Measurements from ENCODE around the gene PRIM1.

Gene PRIM1

DNA sequence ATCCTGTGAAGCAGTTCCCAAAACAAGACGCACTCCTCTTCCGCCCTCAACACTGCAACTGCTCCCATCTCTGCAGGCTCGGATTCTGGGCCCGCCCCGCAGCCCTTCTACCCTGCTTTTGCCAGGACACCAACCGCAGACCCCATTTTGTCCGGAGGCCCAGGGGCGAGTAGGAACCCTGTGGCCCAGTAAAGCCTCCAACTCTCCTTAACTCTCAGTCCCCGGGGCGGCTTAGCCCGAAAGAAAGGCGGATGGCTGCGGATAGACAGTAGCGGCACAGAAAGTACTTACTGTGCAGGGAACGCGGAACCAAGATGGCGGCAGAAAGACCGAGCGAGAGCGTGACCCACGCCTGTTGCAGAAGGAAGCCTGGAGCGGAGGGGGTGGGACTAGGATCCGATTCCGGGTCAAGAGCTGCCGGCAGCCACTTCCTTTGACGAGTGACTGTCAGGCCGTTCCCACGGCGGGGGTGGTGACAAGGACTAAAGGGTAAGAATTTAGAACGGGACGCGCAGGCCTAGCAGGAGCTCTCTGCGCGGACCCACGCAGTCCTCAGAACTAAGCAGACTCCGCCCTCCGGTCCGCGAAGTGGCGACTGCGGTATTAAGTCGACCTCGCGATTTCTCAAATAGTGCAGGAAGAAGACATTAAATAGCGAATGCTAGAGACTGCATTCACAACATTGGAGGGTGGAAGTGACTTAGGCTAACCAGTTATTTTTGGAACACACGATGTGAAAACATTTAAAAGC, 27.0 kb downstream of the PRIM1 start, which contains the start of gene NACA:
Gene NACA (minus strand): TSS at position 328 of the 751 bp plus-strand sequence. CDS start 778 bp downstream, outside the sequence.
- peak within 1 kb of the TSS; percentile 100 for H3K4me3 ChIP-seq (ENCODE audit: low read depth, low read length)
- TF ChIP-seq, protein P1, sequence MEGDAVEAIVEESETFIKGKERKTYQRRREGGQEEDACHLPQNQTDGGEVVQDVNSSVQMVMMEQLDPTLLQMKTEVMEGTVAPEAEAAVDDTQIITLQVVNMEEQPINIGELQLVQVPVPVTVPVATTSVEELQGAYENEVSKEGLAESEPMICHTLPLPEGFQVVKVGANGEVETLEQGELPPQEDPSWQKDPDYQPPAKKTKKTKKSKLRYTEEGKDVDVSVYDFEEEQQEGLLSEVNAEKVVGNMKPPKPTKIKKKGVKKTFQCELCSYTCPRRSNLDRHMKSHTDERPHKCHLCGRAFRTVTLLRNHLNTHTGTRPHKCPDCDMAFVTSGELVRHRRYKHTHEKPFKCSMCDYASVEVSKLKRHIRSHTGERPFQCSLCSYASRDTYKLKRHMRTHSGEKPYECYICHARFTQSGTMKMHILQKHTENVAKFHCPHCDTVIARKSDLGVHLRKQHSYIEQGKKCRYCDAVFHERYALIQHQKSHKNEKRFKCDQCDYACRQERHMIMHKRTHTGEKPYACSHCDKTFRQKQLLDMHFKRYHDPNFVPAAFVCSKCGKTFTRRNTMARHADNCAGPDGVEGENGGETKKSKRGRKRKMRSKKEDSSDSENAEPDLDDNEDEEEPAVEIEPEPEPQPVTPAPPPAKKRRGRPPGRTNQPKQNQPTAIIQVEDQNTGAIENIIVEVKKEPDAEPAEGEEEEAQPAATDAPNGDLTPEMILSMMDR (IDR thresholded peaks at IDR 0.05; ENCODE audit: low read depth, low read length): no peak

DNA sequence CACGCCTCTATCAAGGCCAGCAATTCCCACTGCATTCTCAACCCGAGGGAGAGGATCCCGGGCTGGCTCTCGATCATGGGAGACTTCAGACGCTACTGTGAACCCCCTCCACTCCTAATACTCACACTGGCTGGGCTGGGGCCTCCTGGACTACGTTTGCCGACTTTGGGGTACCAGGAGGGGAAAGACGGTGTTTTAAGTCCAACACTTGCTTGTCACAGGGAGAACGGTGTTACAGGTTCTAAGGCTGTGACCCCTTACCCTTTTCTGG, 27.5 kb downstream of the PRIM1 start:
- H3K4me3 ChIP-seq (ENCODE audit: low read depth, low read length): peak overlapping the region; percentile 100
- TF ChIP-seq, protein P1 (IDR thresholded peaks at IDR 0.05; ENCODE audit: low read depth, low read length): no peak

DNA sequence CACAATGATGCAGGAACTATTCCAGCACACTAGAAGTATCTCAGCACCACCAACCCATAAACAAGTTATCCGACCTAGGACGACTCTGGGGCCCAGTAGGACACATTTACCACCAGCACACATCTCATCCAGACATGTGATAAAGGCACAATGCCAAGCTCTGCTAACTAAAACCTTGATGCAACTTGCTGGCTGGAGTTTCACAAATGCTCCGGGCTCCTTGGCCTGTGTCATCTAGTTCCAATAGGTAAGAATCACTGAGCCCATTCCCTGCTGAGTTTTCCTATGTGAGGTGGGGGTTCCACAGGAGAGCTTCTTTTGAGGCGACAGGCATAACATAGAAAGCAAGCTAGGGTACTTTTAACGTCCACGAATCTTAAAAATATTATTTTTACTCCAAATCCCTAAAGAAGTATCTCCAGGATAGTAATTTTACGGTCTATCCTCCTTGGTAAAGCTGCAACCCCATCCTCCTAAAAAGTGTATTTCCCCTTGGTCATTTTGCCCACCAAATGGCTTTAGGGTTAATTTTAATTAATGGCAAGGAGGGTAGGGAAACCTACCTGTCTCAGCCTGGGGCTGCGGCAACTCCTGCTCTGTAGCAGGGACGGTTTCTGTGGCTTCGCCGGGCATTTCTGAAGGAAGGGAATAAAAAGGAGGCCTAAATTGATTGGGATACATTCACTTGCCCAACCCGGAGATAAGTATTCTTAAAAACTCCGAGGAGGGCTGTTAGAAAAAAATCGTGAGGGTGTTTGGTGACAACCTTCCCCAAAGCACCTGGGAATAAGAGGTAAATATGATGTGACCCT, 28.0 kb downstream of the PRIM1 start:
- TF ChIP-seq, protein P1 (IDR thresholded peaks at IDR 0.05; ENCODE audit: low read depth, low read length): no peak
- H3K4me3 ChIP-seq (ENCODE audit: low read depth, low read length): peak overlapping the region; percentile 100

DNA sequence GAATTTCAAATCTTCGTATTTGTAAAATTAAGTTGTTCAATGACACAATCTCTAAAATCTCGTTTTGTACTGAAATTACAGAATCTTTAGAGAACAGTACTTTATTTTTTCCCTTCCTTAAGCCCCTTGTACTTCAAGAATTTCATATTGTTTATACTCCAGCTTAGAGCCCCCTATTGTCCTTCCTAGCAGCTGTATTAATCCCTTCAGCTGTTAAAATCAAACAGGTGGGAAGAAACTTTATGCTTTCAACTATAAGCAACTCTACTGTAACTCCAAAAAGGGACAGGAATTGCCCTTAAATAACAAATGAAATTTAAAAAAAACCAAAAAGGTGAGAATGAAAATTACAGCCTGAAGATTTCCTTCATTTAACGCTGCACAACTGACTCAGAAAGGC, 28.8 kb downstream of the PRIM1 start:
- TF ChIP-seq, protein P1 (IDR thresholded peaks at IDR 0.05; ENCODE audit: low read depth, low read length): no peak
- peak overlapping the region; percentile 100 for H3K4me3 ChIP-seq (ENCODE audit: low read depth, low read length)

DNA sequence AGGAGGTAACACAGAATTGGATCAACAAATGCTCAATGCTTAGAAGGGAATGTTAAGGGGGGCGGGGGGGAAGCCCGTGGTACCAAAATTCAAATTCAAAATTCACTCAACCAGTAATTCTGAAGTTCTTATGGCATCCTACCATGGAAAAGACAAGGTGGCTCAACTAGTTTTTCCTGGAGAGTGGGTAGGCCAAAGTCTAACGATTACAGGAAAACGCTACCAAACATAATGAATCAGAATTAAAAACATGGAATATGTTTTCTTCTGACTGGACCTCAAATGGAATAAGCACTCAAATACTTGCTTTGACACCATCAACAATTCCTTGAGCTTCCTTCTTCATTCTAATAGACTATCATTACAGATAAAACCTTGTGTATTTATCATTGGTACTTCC, 29.3 kb downstream of the PRIM1 start:
- TF ChIP-seq, protein P1 (IDR thresholded peaks at IDR 0.05; ENCODE audit: low read depth, low read length): no peak
- peak overlapping the region; percentile 100; the same call in 1 of the 2 replicates for H3K4me3 ChIP-seq (ENCODE audit: low read depth, low read length)

DNA sequence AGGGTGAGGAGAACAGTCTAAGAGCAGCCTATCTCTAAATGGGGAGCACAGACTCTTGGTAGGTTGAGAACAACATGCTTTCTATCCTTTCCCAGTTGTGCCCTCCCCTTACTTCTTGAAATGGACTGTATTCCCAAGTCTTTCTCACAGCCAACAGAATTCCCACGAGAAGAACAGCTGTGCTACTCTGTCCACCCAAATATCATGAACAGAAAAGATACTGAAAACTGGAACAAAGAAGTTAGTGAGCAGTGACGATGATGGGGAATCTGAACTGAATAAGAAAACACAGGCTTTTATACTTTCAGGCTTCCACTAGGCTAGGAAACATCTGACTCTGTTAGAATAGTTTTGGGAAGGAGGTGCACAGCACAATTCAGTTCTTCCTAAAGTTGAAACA, 30.4 kb downstream of the PRIM1 start:
- no peak overlapping the region for H3K4me3 ChIP-seq (ENCODE audit: low read depth, low read length)

More for the DNA sequence above, 30.4 kb downstream of the PRIM1 start:
- TF ChIP-seq, protein P1 (IDR thresholded peaks at IDR 0.05; ENCODE audit: low read depth, low read length): no peak

Measured in WI38 (cell line).